Muscle of leg (tissue), 11 donors: ENCODE measurements around the gene EXOC6B. TPM values are rescaled to one million over a fixed set of nuclear protein-coding genes. Genes with fewer than 3 reads are reported as not detected.
A peak's percentile ranks its signal among the peaks of the same experiment; 100 is the strongest.

ENCODE experiments used
- DNase-seq: peaks from one replicate; pipeline ENCODE4 v3.0.0; 2013
- H3K27ac ChIP-seq: one replicate; pipeline ENCODE4 v1.5.1; 2013; ENCODE audit warnings: mild to moderate bottlenecking, low read length, control low read depth
- H3K27me3 ChIP-seq: one replicate; pipeline ENCODE4 v1.6.1; 2013; ENCODE audit warnings: low read length; ENCODE audit not compliant: control insufficient read depth, insufficient read depth
- H3K36me3 ChIP-seq: one replicate; pipeline ENCODE4 v1.6.1; 2013; ENCODE audit warnings: low read length; ENCODE audit not compliant: control insufficient read depth, insufficient read depth
- H3K4me1 ChIP-seq: one replicate; pipeline ENCODE4 v1.6.1; 2013; ENCODE audit warnings: low read length; ENCODE audit not compliant: control insufficient read depth, insufficient read depth
- H3K4me3 ChIP-seq: one replicate; pipeline ENCODE4 v1.5.1; 2013; ENCODE audit warnings: low read length, control low read depth
- H3K9me3 ChIP-seq: replicated peaks from 2 replicates; pipeline ENCODE4 v1.6.1; 2013; ENCODE audit warnings: low read depth, low read length; ENCODE audit not compliant: control insufficient read depth
- WGBS: methylation state at CpG from one replicate; pipeline ENCODE4 v1.1.5; 2013; ENCODE audit warnings: missing lambda C conversion rate; ENCODE audit not compliant: insufficient coverage; 5-methylcytosine and 5-hydroxymethylcytosine counted together
- polyA plus RNA-seq, 8 donors: library from polyadenylated mRNA; unstranded; fragments of 120-200 nt; gene quantifications; one replicate each; pipeline versions ENCODE4 v1.2.1 to v1.2.3, GENCODE V29; 2013; ENCODE audit warnings: inconsistent platforms in 1 of 8, low replicate concordance in 1 of 8; ENCODE audit not compliant: insufficient read length in 8 of 8, insufficient read depth in 1 of 8
- total RNA-seq: library from RNA; stranded (reverse); fragments of 120-200 nt; gene quantifications from one replicate; pipeline ENCODE4 v1.2.4, GENCODE V29; 2013

Gene EXOC6B
- total and polyA plus RNA-seq, 9 donors: 8.5 to 17.1 (median 10.8) TPM

- no peaks in the 10 kb centered on the region for H3K4me1 ChIP-seq
- H3K27me3 ChIP-seq: no peaks in the 10 kb centered on the region
- H3K27ac ChIP-seq: no peak overlapping the region
- no peaks in the 10 kb centered on the region for H3K36me3 ChIP-seq
- H3K4me3 ChIP-seq: no peak overlapping the region
- no peak for DNase-seq
- H3K9me3 ChIP-seq: peaks cover 17% of the 10 kb centered on the region
Measured at GRCh38 chr2:72399879-72400278, 426.0 kb downstream of the EXOC6B start.

- WGBS: 100% methylated on average over 1 of the region's 1 CpG
- no peak overlapping the region for H3K4me3 ChIP-seq
- H3K9me3 ChIP-seq: peaks cover 5% of the 10 kb centered on the region
- H3K36me3 ChIP-seq: no peaks in the 10 kb centered on the region
- no peaks in the 10 kb centered on the region for H3K27me3 ChIP-seq
- no peaks in the 10 kb centered on the region for H3K4me1 ChIP-seq
- no peak overlapping the region for H3K27ac ChIP-seq
- DNase-seq: peak; percentile 9
Measured at GRCh38 chr2:72395096-72395495, 430.7 kb downstream of the EXOC6B start.

GRCh38 chr2:72394541-72395070 is 431.2 kb downstream of the EXOC6B start:
- Histone ChIP-seq H3K36me3 (no peaks in the 10 kb centered on the region), H3K27ac (no peak overlapping the region), H3K9me3 (peaks cover 2% of the 10 kb centered on the region), H3K4me1 (no peaks in the 10 kb centered on the region), H3K27me3 (no peaks in the 10 kb centered on the region), H3K4me3 (no peak overlapping the region)
- DNase-seq: peak; percentile 57

- H3K27ac ChIP-seq: no peak overlapping the region
- no peaks in the 10 kb centered on the region for H3K27me3 ChIP-seq
- no peak for DNase-seq
- H3K9me3 ChIP-seq: peaks cover 7% of the 10 kb centered on the region
- WGBS: no CpG with 5 or more reads among the region's 2 CpGs
- H3K36me3 ChIP-seq: no peaks in the 10 kb centered on the region
- H3K4me1 ChIP-seq: no peaks in the 10 kb centered on the region
- no peak overlapping the region for H3K4me3 ChIP-seq
Measured at GRCh38 chr2:72389447-72389846, 436.4 kb downstream of the EXOC6B start.

GRCh38 chr2:72388263-72388662 is 437.6 kb downstream of the EXOC6B start:
- Histone ChIP-seq H3K4me1 (no peaks in the 10 kb centered on the region), H3K36me3 (no peaks in the 10 kb centered on the region), H3K27ac (no peak overlapping the region), H3K27me3 (no peaks in the 10 kb centered on the region), H3K4me3 (no peak overlapping the region), H3K9me3 (peaks cover 7% of the 10 kb centered on the region)
- WGBS: no CpG with 5 or more reads among the region's 1 CpG
- DNase-seq: no peak

- WGBS: no CpG with 5 or more reads among the region's 1 CpG
- Histone ChIP-seq H3K9me3 (peaks cover 7% of the 10 kb centered on the region), H3K27ac (no peak overlapping the region), H3K36me3 (no peaks in the 10 kb centered on the region), H3K27me3 (no peaks in the 10 kb centered on the region), H3K4me1 (no peaks in the 10 kb centered on the region), H3K4me3 (no peak overlapping the region)
- DNase-seq: no peak
Measured at GRCh38 chr2:72386288-72386687, 439.5 kb downstream of the EXOC6B start.

GRCh38 chr2:72378753-72379348 is 447.0 kb downstream of the EXOC6B start:
- no peak for DNase-seq
- Histone ChIP-seq H3K4me3 (no peak overlapping the region), H3K4me1 (no peaks in the 10 kb centered on the region), H3K9me3 (peaks cover 2% of the 10 kb centered on the region), H3K27ac (no peak overlapping the region), H3K27me3 (no peaks in the 10 kb centered on the region), H3K36me3 (no peaks in the 10 kb centered on the region)
- WGBS: no CpG with 5 or more reads among the region's 1 CpG

- H3K27ac ChIP-seq: no peak overlapping the region
- no peak overlapping the region for H3K4me3 ChIP-seq
- DNase-seq: peak; percentile 29
Measured at GRCh38 chr2:72367530-72368225, 458.2 kb downstream of the EXOC6B start.

GRCh38 chr2:72363406-72363805 is 462.4 kb downstream of the EXOC6B start:
- no peak overlapping the region for H3K4me3 ChIP-seq
- H3K4me1 ChIP-seq: no peaks in the 10 kb centered on the region
- no peaks in the 10 kb centered on the region for H3K9me3 ChIP-seq
- no peak overlapping the region for H3K27ac ChIP-seq
- H3K36me3 ChIP-seq: no peaks in the 10 kb centered on the region
- DNase-seq: no peak
- no peaks in the 10 kb centered on the region for H3K27me3 ChIP-seq

More at GRCh38 chr2:72367530-72368225, 458.2 kb downstream of the EXOC6B start:
- Histone ChIP-seq H3K27me3 (no peaks in the 10 kb centered on the region), H3K9me3 (peaks cover 5% of the 10 kb centered on the region), H3K36me3 (no peaks in the 10 kb centered on the region), H3K4me1 (no peaks in the 10 kb centered on the region)
- no CpG with 5 or more reads among the region's 5 CpGs for WGBS

GRCh38 chr2:72362733-72363132 is 463.1 kb downstream of the EXOC6B start:
- Histone ChIP-seq H3K4me3 (no peak overlapping the region), H3K27me3 (no peaks in the 10 kb centered on the region), H3K36me3 (no peaks in the 10 kb centered on the region), H3K4me1 (no peaks in the 10 kb centered on the region), H3K27ac (no peak overlapping the region), H3K9me3 (no peaks in the 10 kb centered on the region)
- no peak for DNase-seq
